Upper lobe of left lung (tissue), 4 donors: ENCODE data around the gene SELENOI.

Source experiments
- CTCF ChIP-seq, 6 experiments: fragments of 450-650 bp in 4 of 6; fragments of 200-600 bp in 2 of 6; sonication (generic) in 2 of 6; IDR thresholded peaks; one replicate each; pipeline ENCODE4 v1.5.1; 2016 to 2019; ENCODE audit warnings: antibody characterized with exemption in 6 of 6
- EP300 ChIP-seq, 4 donors: sonication (generic); formaldehyde crosslinking; IDR thresholded peaks; one replicate each; pipeline ENCODE4 v1.5.1; 2017; ENCODE audit warnings: antibody characterized with exemption in 4 of 4, control low read depth in 2 of 4
- POLR2A ChIP-seq, 4 donors: fragments of 450-650 bp; IDR thresholded peaks; one replicate each; pipeline ENCODE4 v1.5.1; 2016 to 2017; ENCODE audit warnings: antibody characterized with exemption in 4 of 4, mild to moderate bottlenecking in 2 of 4
- POLR2AphosphoS5 ChIP-seq, 2 donors: sonication (generic); formaldehyde crosslinking; IDR thresholded peaks; one replicate each; pipeline ENCODE4 v1.5.1; 2017; ENCODE audit warnings: antibody characterized with exemption in 2 of 2

- TF ChIP-seq POLR2AphosphoS5 (IDR thresholded peaks at IDR 0.05), result no peak
- TF ChIP-seq POLR2A (IDR thresholded peaks at IDR 0.05), result no peak
- no peak for TF ChIP-seq CTCF (IDR thresholded peaks at IDR 0.05)
- no peak for TF ChIP-seq EP300 (IDR thresholded peaks at IDR 0.05)
Measured at GRCh38 chr2:26366957-26367356, 21.0 kb downstream of the SELENOI start.
